Measurements from ENCODE around the gene ETF1.

The ETF1 gene

DNA sequence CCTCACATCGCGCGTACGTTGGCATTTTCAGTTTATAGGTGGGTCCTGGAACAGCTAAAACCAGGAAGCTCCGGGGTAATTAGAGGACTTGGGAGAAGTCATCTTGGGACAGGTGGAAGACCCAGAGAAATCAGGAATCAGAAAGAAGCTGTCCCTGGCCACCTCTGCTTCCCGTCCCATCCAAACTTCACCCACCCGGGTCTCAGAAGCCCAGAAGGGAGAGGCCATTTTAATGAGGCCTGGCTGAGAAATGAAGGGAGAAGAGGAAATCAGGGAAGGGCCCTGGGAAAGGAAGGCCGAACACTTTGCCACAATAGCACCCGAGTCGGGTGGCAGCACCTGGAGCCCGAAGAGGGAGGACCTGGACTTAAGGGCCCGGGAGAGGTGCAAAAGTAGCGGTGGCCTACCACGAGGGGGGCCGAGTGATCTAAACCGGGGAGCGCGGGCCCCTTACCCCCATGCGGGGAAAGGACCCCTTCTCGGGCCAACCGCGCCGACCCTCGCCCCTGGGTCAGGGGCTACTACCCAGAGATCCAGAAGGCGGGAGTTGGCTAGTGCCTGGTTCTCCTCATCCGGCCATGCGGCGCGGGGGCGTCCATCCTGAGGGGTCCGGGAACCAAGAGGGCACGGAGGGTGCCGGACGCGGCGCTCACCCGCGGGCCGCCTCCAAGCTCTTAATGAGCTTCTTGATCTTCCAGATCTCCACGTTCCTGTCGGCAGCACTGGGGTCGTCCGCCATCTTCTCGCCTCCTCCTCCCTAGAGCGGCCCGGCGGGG, 668 bp downstream of the ETF1 start:
- TF ChIP-seq, protein P1, sequence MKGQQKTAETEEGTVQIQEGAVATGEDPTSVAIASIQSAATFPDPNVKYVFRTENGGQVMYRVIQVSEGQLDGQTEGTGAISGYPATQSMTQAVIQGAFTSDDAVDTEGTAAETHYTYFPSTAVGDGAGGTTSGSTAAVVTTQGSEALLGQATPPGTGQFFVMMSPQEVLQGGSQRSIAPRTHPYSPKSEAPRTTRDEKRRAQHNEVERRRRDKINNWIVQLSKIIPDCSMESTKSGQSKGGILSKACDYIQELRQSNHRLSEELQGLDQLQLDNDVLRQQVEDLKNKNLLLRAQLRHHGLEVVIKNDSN (IDR thresholded peaks at IDR 0.05): no peak
- TF ChIP-seq RAD21 (IDR thresholded peaks at IDR 0.05; ENCODE audit: low read depth) (no peak), YY1 (IDR thresholded peaks at IDR 0.05; ENCODE audit: low read depth) (peak; percentile 85), CREB1 (IDR thresholded peaks at IDR 0.05; ENCODE audit: low read depth) (no peak), FOXM1 (IDR thresholded peaks at IDR 0.05; ENCODE audit: borderline replicate concordance, low read depth) (no peak), EGR1 (IDR thresholded peaks at IDR 0.05) (peak; percentile 36; the same call in 1 of the 2 replicates), NFIC (IDR thresholded peaks at IDR 0.05) (no peak), CEBPB (IDR thresholded peaks at IDR 0.05) (no peak), TEAD4 (IDR thresholded peaks at IDR 0.05) (no peak), ZBTB7A (IDR thresholded peaks at IDR 0.05; ENCODE audit: low read depth) (0 out of 2 replicates have a peak, but pooled peaks have one; percentile 57), EP300 (IDR thresholded peaks at IDR 0.05; ENCODE audit: borderline replicate concordance) (no peak), TAF1 (IDR thresholded peaks at IDR 0.05; ENCODE audit: low read depth) (0 out of 2 replicates have a peak, but pooled peaks have one; percentile 46), TCF12 (IDR thresholded peaks at IDR 0.05; ENCODE audit: low read depth) (no peak)
- TF ChIP-seq, protein P2, sequence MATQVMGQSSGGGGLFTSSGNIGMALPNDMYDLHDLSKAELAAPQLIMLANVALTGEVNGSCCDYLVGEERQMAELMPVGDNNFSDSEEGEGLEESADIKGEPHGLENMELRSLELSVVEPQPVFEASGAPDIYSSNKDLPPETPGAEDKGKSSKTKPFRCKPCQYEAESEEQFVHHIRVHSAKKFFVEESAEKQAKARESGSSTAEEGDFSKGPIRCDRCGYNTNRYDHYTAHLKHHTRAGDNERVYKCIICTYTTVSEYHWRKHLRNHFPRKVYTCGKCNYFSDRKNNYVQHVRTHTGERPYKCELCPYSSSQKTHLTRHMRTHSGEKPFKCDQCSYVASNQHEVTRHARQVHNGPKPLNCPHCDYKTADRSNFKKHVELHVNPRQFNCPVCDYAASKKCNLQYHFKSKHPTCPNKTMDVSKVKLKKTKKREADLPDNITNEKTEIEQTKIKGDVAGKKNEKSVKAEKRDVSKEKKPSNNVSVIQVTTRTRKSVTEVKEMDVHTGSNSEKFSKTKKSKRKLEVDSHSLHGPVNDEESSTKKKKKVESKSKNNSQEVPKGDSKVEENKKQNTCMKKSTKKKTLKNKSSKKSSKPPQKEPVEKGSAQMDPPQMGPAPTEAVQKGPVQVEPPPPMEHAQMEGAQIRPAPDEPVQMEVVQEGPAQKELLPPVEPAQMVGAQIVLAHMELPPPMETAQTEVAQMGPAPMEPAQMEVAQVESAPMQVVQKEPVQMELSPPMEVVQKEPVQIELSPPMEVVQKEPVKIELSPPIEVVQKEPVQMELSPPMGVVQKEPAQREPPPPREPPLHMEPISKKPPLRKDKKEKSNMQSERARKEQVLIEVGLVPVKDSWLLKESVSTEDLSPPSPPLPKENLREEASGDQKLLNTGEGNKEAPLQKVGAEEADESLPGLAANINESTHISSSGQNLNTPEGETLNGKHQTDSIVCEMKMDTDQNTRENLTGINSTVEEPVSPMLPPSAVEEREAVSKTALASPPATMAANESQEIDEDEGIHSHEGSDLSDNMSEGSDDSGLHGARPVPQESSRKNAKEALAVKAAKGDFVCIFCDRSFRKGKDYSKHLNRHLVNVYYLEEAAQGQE (IDR thresholded peaks at IDR 0.05; ENCODE audit: low read depth): 0 out of 2 replicates have a peak, but pooled peaks have one; percentile 8
- TF ChIP-seq, protein P3, sequence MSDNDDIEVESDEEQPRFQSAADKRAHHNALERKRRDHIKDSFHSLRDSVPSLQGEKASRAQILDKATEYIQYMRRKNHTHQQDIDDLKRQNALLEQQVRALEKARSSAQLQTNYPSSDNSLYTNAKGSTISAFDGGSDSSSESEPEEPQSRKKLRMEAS (IDR thresholded peaks at IDR 0.05): no peak; the same call in 1 of the 2 replicates

DNA sequence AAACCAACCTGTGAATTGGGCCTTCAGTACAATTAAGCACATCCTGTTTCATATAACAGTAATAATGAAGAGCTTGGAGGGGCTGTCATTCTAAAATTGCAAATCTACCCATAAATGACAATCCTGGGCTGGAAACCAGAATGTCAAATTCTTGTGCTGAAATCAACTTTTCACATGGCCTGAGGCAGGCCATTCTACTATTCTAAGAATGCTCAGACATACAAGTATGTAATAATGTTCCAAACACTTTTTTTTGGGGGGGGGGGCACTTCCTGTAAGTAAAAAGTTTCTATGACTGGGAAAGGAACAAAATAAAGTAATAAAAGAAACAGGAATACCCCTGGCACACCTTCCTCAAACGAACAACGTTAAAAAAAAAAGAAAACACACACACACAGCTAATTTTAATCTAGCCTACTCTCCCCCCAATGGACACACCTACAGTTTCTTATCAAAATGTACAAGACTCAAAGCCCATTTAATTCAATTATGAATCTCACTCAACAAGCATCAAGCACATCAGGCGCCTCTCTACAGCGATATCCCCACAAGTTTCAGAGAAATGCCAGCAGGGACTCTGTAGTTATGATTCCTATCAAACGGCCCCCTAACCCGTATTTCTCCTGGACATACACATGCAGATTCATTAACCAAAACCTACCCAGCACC, 1.4 kb downstream of the ETF1 start:
- TF ChIP-seq, protein P2 (IDR thresholded peaks at IDR 0.05; ENCODE audit: low read depth): no peak
- TF ChIP-seq, protein P1 (IDR thresholded peaks at IDR 0.05): no peak
- TF ChIP-seq EP300 (IDR thresholded peaks at IDR 0.05; ENCODE audit: borderline replicate concordance) (no peak), FOXM1 (IDR thresholded peaks at IDR 0.05; ENCODE audit: borderline replicate concordance, low read depth) (no peak), NFIC (IDR thresholded peaks at IDR 0.05) (no peak), CREB1 (IDR thresholded peaks at IDR 0.05; ENCODE audit: low read depth) (no peak), YY1 (IDR thresholded peaks at IDR 0.05; ENCODE audit: low read depth) (no peak), TAF1 (IDR thresholded peaks at IDR 0.05; ENCODE audit: low read depth) (no peak), RAD21 (IDR thresholded peaks at IDR 0.05; ENCODE audit: low read depth) (no peak), EGR1 (IDR thresholded peaks at IDR 0.05) (no peak), TCF12 (IDR thresholded peaks at IDR 0.05; ENCODE audit: low read depth) (no peak), TEAD4 (IDR thresholded peaks at IDR 0.05) (no peak), CEBPB (IDR thresholded peaks at IDR 0.05) (no peak), ZBTB7A (IDR thresholded peaks at IDR 0.05; ENCODE audit: low read depth) (no peak)
- TF ChIP-seq, protein P3 (IDR thresholded peaks at IDR 0.05): no peak

DNA sequence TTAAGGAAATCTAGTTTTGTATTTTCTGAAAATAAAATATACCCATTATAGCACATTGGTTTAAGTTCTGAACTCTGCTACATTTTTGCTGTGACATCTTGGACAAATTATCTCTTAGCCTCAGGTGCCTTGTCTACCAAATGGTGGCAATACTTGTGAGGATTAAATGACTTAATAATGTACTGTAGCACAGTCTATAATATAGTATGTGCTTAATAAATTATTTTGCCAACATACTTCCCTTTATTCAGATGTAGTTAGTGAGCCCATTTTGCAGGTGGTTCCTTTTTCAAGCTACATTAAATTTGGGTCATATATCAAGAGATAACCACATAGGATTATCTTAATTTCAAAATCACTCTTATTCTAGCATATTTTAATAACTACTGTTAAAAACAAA, 3.2 kb downstream of the ETF1 start:
- TF ChIP-seq, protein P1 (IDR thresholded peaks at IDR 0.05): no peak
- TF ChIP-seq NFIC (IDR thresholded peaks at IDR 0.05) (no peak), ZBTB7A (IDR thresholded peaks at IDR 0.05; ENCODE audit: low read depth) (no peak), TAF1 (IDR thresholded peaks at IDR 0.05; ENCODE audit: low read depth) (no peak), FOXM1 (IDR thresholded peaks at IDR 0.05; ENCODE audit: borderline replicate concordance, low read depth) (no peak), EP300 (IDR thresholded peaks at IDR 0.05; ENCODE audit: borderline replicate concordance) (no peak), EGR1 (IDR thresholded peaks at IDR 0.05) (no peak), TEAD4 (IDR thresholded peaks at IDR 0.05) (no peak), TCF12 (IDR thresholded peaks at IDR 0.05; ENCODE audit: low read depth) (no peak), YY1 (IDR thresholded peaks at IDR 0.05; ENCODE audit: low read depth) (no peak), RAD21 (IDR thresholded peaks at IDR 0.05; ENCODE audit: low read depth) (no peak), CEBPB (IDR thresholded peaks at IDR 0.05) (no peak)
- TF ChIP-seq, protein P2 (IDR thresholded peaks at IDR 0.05; ENCODE audit: low read depth): no peak
- TF ChIP-seq, protein P3 (IDR thresholded peaks at IDR 0.05): no peak
